ENCODE measurements around the gene SCGB2B2.
A peak's percentile ranks its signal among the peaks of the same experiment; 100 is the strongest.
"Not testable (repeated sequence)": the region's sequence is repeated elsewhere in the genome, so short reads cannot be mapped to it uniquely, and the experiment has no call there.

Gene SCGB2B2, protein sequence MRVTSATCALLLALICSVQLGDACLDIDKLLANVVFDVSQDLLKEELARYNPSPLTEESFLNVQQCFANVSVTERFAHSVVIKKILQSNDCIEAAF

DNA sequence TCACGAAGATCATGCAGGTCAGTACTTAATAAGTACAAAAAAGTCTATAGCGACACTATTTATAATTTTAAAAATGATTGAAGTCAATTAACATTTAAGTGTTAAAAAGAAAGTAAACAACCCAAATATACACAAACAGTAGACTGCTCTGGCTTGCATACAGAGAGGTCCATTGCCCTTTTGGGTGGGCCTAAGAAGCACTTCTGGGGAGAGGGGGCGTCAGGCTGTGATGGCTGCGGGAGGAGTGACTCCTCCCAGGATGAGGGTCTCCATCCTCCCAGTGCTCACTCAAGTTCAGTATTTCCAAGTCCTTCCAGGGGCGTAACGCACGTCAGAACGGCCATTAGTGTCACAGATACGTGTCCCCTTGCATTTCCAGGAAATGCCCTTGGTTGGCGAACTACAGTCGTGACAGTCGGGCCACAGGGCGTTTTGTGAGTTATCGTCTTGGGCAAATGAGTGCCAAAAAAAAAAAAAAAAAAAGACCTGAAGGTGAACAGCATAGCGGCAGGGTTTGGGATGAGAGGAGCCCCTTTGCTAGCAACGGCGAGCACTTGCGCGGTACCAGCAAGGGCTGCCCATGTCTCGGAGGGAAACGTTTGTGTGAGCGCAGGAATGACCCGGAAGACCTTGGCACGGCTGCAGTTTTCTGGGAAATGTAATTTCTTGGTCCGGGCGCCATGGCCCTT, at the start of gene SCGB2B2:
SCGB2B2 (minus strand) TSS at position 463 of the 689 bp plus-strand sequence. CDS start 82,596 bp downstream, outside the sequence.
- DNase-seq, result no peak

- no peak for DNase-seq
Measured at GRCh38 chr19:34725400-34725799, 48.4 kb upstream of the SCGB2B2 start.

GRCh38 chr19:34722353-34722752, 45.4 kb upstream of the SCGB2B2 start:
- DNase-seq, result no peak

DNA sequence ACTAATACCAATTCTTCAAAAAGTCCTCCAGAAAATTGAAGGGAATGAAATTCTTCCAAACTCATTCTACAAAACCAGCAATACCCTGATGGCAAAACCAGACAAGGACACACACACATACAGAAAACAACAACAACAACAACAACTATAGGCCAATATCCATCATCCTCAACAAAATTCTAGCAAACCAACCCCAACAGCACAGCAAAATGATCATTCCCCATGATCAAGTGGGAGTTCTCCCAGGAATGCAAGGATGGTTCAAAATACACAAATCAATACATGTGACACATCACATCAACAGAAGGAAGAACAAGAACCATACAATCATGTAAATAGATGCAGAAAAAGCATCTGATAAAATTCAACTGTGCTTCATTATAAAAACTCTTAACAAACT, 38.4 kb upstream of the SCGB2B2 start:
- DNase-seq, result no peak

- DNase-seq, result no peak
Measured at GRCh38 chr19:34713262-34713637, 36.3 kb upstream of the SCGB2B2 start.

DNA sequence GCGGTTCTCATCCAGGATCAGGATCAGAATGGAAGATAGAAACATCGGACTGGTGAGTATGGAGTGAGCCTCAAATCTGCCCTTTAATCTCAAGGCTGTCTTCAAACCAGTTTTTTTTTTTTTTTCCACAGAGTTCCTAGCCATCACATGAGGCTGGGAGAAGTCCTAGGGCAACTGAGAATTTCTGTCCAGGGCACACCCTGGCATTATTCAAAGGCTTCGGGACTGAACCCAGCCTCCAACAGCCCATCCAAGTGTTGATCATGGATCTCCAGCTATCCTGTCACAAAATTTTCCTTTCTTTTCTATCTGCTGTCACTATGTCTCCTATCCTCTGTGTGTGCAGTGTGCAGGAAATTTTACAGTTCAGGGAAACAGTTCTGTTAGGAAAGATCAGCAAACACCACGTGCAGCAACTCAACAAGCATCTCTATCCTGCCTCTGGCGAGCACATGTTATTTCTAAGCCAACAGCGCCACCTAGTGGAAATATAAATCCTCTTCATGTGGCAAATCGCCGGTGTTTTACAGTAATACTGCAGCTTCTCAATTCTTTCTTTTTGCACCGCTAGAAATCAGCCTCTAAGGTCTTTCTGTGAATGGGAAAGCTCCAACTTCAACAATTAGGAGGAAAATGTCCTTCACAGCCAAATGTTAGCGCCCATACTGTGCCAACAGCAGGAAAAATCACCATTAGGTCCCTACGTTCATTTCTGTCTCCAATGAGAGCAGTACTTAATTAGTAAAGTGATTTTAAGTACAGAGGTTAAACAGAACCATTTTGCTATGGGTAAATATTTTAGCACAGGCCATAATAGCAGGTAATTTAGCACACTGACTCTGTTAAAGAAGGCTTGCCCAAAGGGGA, 35.7 kb upstream of the SCGB2B2 start:
- DNase-seq, result peak; percentile 48 to 51

- DNase-seq, result no peak
Measured at GRCh38 chr19:34711890-34712289, 34.9 kb upstream of the SCGB2B2 start.

DNA sequence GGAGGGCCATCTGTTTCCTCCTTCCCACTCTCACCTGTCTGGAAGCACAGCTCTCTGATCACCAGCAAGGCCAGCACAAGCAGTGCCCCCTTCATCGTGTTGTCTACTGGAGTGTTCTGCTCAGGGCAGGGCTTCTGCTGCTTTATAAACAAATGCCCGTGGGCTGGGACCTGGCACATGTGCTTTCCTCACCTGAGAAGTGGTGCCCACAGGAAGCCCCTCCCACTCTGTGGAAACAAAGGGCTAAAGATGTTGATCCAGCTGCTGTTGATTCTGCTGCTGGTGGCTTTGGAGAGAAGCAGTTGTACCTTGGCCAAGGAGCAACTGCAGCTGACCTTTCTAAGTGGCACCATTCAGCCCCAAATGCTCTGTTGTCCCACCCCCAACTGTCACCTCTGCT, 30.7 kb upstream of the SCGB2B2 start:
- DNase-seq, result no peak

GRCh38 chr19:34692549-34692948, 15.6 kb upstream of the SCGB2B2 start:
- no peak for DNase-seq

DNA sequence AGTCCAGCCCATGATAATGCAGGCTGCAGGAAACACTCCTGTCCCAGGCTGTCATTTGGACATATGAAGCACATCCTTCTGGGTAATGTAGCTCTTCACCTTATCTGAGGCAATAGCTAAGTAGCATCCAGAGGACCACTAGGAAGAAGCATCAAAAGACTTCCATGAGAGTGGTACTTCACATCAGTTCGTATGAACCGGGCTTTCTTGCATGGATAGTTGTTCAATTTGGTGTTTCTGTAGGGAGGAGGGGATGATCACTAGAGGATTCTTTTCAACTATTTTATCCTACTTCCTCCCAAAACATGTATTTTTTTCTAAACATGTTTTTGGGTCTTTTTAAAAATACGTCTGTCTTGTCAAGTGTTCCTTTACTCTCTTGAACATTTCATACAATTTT, 13.4 kb upstream of the SCGB2B2 start:
- DNase-seq, result no peak

DNA sequence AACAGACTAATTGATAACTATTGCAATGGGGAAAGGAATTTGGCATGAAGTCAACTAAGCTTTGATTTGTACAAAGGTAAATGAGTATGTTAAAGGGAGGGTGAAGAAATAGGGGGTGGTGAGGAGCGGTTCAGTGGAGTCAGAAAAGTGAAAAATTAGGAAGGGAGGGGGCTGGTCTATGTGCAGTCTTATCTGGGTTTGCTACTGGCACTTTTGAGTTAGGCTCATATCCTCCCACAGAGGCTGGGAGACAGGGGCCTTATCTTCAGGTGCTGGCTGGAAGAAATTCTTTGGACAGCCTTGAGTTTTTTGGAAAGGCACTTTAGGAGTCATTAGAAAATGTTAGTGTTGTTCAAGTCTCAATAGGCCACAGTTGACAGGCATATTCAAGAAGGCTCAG, 11.6 kb upstream of the SCGB2B2 start:
- no peak for DNase-seq

DNA sequence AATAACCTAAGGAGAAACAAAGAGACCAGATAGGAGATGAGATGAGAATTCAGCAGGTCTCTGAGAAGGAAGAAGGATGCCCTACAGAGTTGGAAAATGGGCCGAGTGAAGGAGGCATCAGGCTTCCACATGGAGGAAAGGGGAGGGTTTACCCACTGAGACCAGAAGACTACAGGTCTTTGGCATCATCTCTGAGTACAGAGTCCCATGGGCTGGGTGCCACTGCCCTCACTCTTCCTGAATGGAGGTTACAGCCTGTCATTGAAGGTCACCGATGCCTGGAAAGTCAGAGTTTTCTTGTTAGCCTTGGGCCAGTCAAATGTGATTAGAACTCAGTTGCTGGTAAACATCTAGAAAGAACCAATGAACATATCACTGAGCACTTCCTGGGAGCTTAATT, 10.4 kb upstream of the SCGB2B2 start:
- DNase-seq, result no peak

GRCh38 chr19:34686455-34686854, 9.5 kb upstream of the SCGB2B2 start:
- DNase-seq, result no peak

GRCh38 chr19:34685266-34685665, 8.3 kb upstream of the SCGB2B2 start:
- DNase-seq, result not testable (repeated sequence)

GRCh38 chr19:34681478-34681877, 4.5 kb upstream of the SCGB2B2 start:
- no peak for DNase-seq

- DNase-seq, result no peak
Measured at GRCh38 chr19:34678421-34678820, 1.5 kb upstream of the SCGB2B2 start.

DNA sequence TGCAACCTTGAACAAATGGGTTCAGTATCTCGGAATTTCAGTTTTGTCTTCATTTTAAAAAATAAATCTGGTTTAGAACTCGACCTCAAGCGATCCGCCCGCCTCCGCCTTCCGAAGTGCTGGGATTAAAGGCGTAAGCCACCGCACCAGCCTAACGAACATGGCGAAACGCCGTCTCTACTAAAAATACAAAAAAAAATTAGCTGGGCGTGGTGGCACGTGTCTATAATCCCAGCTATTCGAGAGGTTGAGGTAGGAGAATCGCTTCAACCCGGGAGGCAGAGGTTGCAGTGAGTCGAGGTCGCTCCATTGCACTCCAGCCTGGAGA, 1.1 kb upstream of the SCGB2B2 start:
- DNase-seq, result no peak

GRCh38 chr19:34677386-34678084, 576 bp upstream of the SCGB2B2 start, which contains the start of gene ZNF302:
Gene ZNF302 (plus strand): TSS chr19:34677678. CDS start chr19:34678805, 1,127 bp downstream.
- DNase-seq, result peak; percentile 93 to 94

- no peak for DNase-seq
Measured at GRCh38 chr19:34675919-34676318, 1.0 kb downstream of the SCGB2B2 start.

DNA sequence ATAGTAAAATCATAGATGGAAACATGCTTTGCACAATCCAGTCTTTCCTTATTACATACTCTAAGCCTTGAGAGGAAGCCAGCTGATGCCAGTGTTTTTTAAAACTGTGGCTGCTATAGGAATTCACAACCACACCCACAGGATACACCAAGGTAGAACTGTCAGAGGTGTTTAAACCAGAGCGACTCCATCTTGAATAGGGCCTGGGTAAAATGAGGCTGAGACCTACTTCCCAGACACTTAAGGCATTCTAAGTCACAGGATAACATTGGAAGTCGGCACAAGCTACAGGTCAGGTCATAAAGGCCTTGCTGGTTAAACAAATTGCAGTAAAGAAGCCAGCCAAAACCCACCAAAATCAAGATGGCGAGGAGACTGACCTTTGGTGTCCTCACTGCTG, 1.7 kb downstream of the SCGB2B2 start:
- no peak for DNase-seq

- DNase-seq, result no peak
Measured at GRCh38 chr19:34673590-34673989, 3.4 kb downstream of the SCGB2B2 start.

DNA sequence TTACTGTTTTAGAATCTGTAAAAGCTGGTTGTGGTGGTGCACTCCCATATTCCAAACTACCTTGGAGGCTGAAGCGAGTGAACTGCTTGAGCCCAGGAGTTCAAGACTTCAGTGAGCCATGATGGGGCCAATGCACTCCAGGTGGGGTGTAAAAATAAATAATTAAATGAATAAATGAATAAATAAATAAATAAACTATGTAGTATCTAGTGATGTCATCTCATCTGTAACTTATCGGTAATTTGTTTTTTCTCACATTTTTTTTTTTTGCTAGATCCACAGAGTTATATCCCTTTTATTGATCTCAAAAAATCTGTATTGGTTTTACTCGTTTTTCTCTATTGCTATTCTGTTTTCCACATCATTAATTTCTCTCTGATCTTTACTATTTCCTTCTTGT, 5.0 kb downstream of the SCGB2B2 start:
- DNase-seq, result no peak

DNA sequence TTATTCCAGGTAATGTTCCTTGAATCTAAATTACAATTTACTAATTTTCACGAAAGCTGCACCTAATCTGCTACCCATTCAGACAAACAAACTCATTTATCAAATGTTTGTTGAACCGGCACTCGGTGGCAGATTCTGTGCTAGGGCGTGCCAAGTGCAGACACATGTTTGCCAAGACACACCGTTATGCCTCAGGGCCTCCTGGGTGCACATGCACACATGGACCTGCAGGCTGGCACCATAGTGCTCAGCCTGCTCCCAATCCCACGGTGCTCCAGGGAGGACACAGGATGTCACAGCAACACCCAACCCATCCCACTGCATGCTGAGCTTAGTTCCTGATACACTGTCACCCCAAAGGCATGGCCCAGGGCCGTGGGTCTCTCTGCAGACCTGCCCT, 7.7 kb downstream of the SCGB2B2 start:
- no peak for DNase-seq

GRCh38 chr19:34668690-34669089, 8.3 kb downstream of the SCGB2B2 start:
- not testable (repeated sequence) for DNase-seq

All from stimulated activated CD4-positive, alpha-beta T cell treated with anti-CD3 and anti-CD28 coated beads, Interleukin-2, amount 100 ng/mL, for 48 hours (primary cell).